HG03571 (cell line): Measurements from ENCODE around the gene HPCAL1.

Experiments
- ATAC-seq: cut with Tn5 transposase; IDR thresholded peaks from one replicate; pipeline ENCODE4 v1.9.1; 2021; ENCODE audit not compliant: unreplicated experiment

The HPCAL1 gene

GRCh38 chr2:10347562-10347948 is 44.9 kb downstream of the HPCAL1 start:
- ATAC-seq = no peak

- ATAC-seq = no peak
Measured at GRCh38 chr2:10348891-10349290, 46.2 kb downstream of the HPCAL1 start.

- no peak for ATAC-seq
Measured at GRCh38 chr2:10350761-10351160, 48.1 kb downstream of the HPCAL1 start.

- ATAC-seq = no peak
Measured at GRCh38 chr2:10352361-10352760, 49.7 kb downstream of the HPCAL1 start.

GRCh38 chr2:10352972-10353371 is 50.3 kb downstream of the HPCAL1 start:
- ATAC-seq = no peak

GRCh38 chr2:10353931-10354330 is 51.2 kb downstream of the HPCAL1 start:
- no peak for ATAC-seq

- no peak for ATAC-seq
Measured at GRCh38 chr2:10354399-10354798, 51.7 kb downstream of the HPCAL1 start.

GRCh38 chr2:10355471-10356438 is 53.1 kb downstream of the HPCAL1 start:
- no peak for ATAC-seq

- no peak for ATAC-seq
Measured at GRCh38 chr2:10356439-10356811, 53.7 kb downstream of the HPCAL1 start.

GRCh38 chr2:10357193-10358169 is 54.8 kb downstream of the HPCAL1 start:
- no peak for ATAC-seq

- ATAC-seq = no peak
Measured at GRCh38 chr2:10359246-10359645, 56.5 kb downstream of the HPCAL1 start.

- no peak for ATAC-seq
Measured at GRCh38 chr2:10359731-10360329, 57.1 kb downstream of the HPCAL1 start.

GRCh38 chr2:10360460-10360849 is 57.8 kb downstream of the HPCAL1 start:
- no peak for ATAC-seq

- ATAC-seq = no peak
Measured at GRCh38 chr2:10360850-10361588, 58.3 kb downstream of the HPCAL1 start.

GRCh38 chr2:10362096-10362897 is 59.6 kb downstream of the HPCAL1 start:
- no peak for ATAC-seq

- no peak for ATAC-seq
Measured at GRCh38 chr2:10362898-10363454, 60.3 kb downstream of the HPCAL1 start.

- ATAC-seq = no peak
Measured at GRCh38 chr2:10363861-10364610, 61.3 kb downstream of the HPCAL1 start.

GRCh38 chr2:10365412-10365811 is 62.7 kb downstream of the HPCAL1 start:
- ATAC-seq = no peak
